Thyroid gland (tissue), 4 donors: ENCODE data around the gene RNF103.

Source experiments
- POLR2A ChIP-seq, 2 donors: fragments of 450-650 bp; IDR thresholded peaks; one replicate each; pipeline ENCODE4 v1.6.1; 2017; ENCODE audit warnings: antibody characterized with exemption in 2 of 2, mild to moderate bottlenecking in 2 of 2, moderate library complexity in 1 of 2
- TF ChIP-seq, protein P1 (sequence below), 6 experiments: fragments of 200-600 bp in 3 of 6; fragments of 450-650 bp in 3 of 6; sonication (generic) in 3 of 6; IDR thresholded peaks; one replicate each; pipeline ENCODE4 v1.5.1; 2016 to 2019; ENCODE audit warnings: antibody characterized with exemption in 6 of 6, mild to moderate bottlenecking in 2 of 6, inconsistent platforms in 1 of 6, moderate library complexity in 1 of 6

DNA sequence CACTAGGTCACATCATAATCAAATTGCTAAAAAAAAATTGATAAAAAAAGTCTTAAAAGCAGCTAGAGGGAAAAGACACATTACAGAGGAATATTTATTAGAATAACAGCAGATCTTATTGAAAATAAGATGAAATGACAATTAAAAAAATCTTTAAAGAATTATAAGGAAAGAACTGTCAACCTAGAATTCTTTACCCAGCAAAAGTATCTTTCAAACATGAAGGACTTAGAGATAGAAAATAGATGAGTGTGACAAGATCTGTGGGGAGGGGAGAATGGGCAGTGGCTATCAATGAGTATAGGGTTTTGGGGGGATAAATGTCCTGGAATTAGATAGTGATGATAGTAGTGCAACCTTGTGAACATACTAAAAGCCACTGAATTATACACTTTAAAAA is 26.5 kb upstream of the RNF103 start:
- TF ChIP-seq, protein P1, sequence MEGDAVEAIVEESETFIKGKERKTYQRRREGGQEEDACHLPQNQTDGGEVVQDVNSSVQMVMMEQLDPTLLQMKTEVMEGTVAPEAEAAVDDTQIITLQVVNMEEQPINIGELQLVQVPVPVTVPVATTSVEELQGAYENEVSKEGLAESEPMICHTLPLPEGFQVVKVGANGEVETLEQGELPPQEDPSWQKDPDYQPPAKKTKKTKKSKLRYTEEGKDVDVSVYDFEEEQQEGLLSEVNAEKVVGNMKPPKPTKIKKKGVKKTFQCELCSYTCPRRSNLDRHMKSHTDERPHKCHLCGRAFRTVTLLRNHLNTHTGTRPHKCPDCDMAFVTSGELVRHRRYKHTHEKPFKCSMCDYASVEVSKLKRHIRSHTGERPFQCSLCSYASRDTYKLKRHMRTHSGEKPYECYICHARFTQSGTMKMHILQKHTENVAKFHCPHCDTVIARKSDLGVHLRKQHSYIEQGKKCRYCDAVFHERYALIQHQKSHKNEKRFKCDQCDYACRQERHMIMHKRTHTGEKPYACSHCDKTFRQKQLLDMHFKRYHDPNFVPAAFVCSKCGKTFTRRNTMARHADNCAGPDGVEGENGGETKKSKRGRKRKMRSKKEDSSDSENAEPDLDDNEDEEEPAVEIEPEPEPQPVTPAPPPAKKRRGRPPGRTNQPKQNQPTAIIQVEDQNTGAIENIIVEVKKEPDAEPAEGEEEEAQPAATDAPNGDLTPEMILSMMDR (IDR thresholded peaks at IDR 0.05): no peak
- TF ChIP-seq POLR2A (IDR thresholded peaks at IDR 0.05): no peak
